GM10266 (cell line): Measurements from ENCODE around the gene CDHR2.
A peak's percentile ranks its signal among the peaks of the same experiment; 100 is the strongest.

Source experiments
- DNase-seq: peaks from one replicate; pipeline ENCODE4 v3.0.0; 2012; ENCODE audit errors: extremely low spot score
- TF ChIP-seq, protein P1 (sequence below): IDR thresholded peaks from 2 replicates; pipeline ENCODE4 v1.5.1; 2012; ENCODE audit warnings: mild to moderate bottlenecking, low read depth; ENCODE audit not compliant: control insufficient read depth, insufficient read depth; ENCODE audit errors: missing control alignments

Gene CDHR2

DNA sequence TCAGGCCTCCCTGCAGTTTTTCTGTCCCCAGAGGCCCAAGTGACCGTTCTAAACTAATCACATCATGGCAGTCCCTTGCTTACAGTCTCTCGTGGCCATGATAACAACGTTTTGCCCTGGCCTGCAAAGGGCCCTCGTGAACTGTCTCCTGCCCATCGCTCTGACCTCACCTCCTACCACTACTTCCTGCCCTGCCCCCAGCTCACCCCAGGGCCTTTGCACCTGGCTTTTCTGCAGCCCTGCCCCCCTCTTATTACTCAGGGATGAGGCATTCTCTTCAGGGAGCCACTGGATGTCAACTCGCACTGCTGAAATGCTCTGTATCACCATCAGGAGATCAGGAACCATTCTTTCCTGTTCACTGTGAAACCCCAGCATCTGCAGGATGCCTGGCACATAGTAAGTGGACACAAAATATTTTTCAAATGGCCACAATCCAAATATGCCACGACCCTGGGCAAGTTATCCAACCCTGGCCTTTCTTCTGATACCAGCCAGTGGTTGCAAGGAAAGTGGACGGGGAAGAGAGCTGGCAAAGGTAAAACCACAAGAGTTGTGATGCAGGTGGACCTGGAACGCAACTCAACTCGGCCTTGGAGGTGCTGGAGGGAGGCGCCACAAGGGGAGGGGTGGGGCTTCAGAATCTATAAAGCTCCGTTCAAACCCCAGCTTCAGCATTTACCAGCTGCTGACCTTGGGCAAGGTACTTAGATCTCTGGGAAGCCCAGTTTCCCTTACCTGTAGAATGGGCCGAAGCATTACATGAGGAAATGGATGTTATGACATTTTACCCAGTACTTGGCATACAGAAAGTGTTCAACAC is 79.5 kb downstream of the CDHR2 start:
- DNase-seq: no peak
- TF ChIP-seq, protein P1, sequence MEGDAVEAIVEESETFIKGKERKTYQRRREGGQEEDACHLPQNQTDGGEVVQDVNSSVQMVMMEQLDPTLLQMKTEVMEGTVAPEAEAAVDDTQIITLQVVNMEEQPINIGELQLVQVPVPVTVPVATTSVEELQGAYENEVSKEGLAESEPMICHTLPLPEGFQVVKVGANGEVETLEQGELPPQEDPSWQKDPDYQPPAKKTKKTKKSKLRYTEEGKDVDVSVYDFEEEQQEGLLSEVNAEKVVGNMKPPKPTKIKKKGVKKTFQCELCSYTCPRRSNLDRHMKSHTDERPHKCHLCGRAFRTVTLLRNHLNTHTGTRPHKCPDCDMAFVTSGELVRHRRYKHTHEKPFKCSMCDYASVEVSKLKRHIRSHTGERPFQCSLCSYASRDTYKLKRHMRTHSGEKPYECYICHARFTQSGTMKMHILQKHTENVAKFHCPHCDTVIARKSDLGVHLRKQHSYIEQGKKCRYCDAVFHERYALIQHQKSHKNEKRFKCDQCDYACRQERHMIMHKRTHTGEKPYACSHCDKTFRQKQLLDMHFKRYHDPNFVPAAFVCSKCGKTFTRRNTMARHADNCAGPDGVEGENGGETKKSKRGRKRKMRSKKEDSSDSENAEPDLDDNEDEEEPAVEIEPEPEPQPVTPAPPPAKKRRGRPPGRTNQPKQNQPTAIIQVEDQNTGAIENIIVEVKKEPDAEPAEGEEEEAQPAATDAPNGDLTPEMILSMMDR: no peak

DNA sequence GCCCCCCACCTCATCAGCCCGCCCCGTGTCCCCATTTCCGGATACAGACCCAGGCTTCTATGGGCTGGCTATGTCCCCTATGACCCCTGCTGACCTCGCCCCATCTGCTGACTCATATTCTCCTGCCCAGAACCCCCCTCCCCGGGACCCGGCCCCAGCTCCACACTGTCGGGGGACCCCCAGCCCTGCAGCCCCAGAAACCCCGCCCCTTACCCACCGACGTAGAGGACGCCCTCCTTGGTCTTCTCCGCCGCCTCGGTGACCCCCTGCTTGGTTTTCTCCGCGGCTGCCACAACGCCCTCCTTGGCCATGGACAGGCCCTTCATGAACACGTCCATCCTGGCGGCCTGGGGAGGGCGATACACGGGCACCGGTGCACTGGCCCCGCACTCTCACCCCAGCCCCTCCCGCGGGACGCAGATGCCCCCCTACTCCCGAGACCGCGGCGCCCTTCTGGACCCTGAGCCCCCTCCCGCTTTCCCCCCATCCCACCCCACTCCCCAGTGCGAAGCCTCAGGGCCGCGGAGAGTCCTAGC is 80.2 kb downstream of the CDHR2 start:
- no peak for DNase-seq
- TF ChIP-seq, protein P1: no peak

DNA sequence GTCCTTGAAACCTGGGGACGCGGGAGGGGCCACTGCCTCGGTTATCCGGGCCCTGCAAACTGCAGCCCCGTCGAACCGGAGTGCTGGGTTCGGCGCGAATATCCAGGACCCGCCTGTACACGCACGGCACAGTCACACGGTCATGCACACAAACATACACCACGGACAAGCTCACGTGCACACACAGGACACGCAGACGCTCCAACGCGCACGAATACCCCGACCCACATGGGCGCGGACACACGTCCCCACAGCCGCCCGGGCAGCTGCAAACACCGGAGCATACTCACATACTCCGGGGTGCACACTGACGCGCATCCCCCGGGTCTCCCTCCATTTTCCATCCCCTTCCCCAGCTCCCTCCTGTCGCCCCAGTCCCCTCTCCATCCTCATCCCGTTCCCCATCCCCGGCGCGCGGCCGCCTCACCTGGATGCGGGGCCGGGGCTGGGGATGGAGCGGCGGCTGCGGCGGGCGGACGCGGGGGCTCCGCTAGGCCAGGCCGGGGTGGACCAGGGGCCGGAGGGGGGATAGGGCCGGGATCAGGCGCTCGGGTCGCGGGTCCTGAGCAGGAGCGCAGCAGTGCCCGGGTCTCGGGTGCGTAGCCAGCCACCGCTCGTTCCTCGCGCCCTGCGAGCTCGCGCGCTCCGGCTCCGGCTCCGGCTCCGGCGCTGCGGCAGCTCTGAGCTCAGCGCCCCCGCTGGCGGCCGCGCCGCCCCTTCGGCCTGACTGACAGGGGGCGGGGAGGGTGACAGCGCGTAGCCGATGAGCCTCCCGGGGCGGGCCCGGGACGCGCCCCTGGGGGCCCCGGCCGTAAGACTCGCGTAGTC is 80.9 kb downstream of the CDHR2 start, which contains the start of the genes EIF4E1B and SNCB:
Gene EIF4E1B (plus strand): TSS at position 823 of the 828 bp plus-strand sequence. CDS start 12,113 bp downstream, outside the sequence.
Gene SNCB (minus strand): TSS at position 682 of the 828 bp plus-strand sequence. CDS start 880 bp downstream, outside the sequence.
- DNase-seq: peak; percentile 86
- TF ChIP-seq, protein P1: no peak

DNA sequence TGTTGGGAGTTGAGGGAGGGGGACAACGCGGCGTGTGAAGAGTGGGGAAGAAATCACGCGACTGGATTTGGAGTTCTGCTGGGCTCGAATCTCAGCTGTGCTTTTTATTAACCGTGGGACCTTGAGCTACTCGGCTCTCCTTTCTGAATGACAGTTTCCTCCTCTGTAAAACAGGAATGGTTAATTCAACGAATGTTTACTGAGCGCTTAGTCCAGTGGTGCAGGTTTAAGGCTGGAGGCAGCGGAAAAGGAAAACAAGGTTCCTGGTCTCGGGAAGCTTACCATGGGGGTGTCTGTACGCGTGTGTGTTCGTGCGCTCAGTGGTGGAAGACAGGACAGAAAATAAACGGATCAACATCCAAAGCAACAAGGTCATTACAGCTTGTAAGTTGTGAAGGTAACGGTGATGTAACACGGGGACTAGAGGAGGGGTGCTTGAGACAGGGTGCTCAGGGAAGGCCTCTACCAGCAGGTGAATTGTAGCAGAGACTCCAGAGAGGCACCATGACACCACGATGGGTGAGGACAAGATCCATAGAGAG is 81.6 kb downstream of the CDHR2 start:
- TF ChIP-seq, protein P1: no peak
- DNase-seq: no peak

DNA sequence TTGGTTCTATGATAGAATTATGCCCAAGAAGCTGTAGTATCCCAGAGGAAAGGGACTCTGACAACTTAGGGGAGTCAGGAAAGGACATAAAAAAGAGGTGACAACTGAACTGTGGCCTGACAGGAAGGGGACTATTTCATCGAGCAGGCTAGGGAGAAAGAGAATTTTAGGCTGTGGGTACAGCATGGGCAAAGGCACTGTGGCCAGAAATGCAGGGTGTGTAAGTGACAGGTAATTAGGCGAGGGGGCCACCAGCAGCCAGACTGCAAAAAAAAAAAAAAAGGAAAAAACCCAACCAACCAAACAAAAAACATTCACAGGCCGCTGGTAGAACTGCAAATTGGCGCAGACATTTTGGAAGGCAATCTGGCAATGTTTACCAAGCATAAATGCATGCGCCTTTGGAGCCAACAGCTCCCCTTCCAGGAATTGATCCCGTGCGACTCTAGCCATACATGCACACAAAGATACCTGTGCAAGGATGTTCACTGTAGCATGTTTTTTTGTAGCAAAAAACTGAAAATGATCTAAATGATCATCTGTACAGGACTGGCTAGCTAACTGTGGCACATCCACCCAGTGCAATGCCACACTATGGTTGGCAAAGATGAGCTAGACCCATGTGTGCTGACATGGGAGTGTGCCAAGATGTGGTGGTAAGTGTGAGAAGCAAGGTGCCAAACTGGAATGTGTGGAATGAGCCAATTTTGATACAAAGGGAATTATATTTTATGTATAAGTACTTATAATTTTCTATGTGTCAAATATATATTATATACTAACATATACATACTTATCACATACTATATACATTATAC is 82.5 kb downstream of the CDHR2 start:
- DNase-seq: no peak
- TF ChIP-seq, protein P1: no peak

DNA sequence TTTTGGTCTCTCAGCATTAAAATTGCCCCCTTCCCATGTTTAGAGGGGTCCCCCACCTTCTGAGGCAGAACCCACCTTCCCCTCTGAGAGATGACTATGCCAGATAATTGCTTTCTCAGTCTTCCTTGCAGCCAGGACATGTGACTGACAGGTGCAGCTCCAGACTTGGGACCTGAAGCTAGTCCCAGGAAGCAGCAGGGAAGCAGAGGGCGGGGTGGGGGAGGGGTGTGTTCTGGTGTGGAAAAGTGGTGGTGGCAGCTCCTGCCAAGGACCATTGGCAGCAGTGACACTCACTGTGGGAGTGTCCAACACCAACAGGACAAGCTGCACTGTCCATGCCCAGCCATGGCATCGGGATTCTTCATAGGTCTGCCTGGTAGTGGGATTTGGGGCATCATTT is 83.6 kb downstream of the CDHR2 start:
- TF ChIP-seq, protein P1: no peak

More for the DNA sequence above, 83.6 kb downstream of the CDHR2 start:
- no peak for DNase-seq
